PC-9 (cell line): Measurements from ENCODE around the gene SETD4. TPM values are rescaled to one million over a fixed set of nuclear protein-coding genes. Genes with fewer than 3 reads are reported as not detected.
A peak's percentile ranks its signal among the peaks of the same experiment; 100 is the strongest.

Experiments used
- BruUV-seq: library from RNA; stranded (reverse); fragments of 400-500 nt; replicated peaks from 2 replicates; lab custom pipeline; 2021; lab: Mats Ljungman, UMichigan
- CTCF ChIA-PET: fragments of 300-600 bp; sonication (Branson Sonifier 250); formaldehyde crosslinking; loops from one replicate; lab custom pipeline; 2022; ENCODE audit warnings: antibody characterized with exemption; lab: Charles Lee
- POLR2A ChIA-PET: fragments of 300-600 bp; sonication (Branson Sonifier 250); formaldehyde crosslinking; loops from one replicate; lab custom pipeline; 2022; ENCODE audit warnings: antibody characterized with exemption; ENCODE audit not compliant: unreplicated experiment; lab: Charles Lee
- DNase-seq, 2 experiments: peaks; one replicate each; pipeline versions ENCODE4 v3.0.0 to v3.0.0-alpha.2; 2015 to 2022; ENCODE audit warnings: mixed read lengths in 1 of 2
- H2AFZ ChIP-seq: fragments of 200-600 bp; sonication (generic); 2 replicates; pipeline ENCODE4 v1.8.1; 2017; ENCODE audit warnings: antibody characterized with exemption
- H3F3A ChIP-seq: fragments of 200-600 bp; sonication (generic); 2 replicates; pipeline ENCODE4 v1.8.1; 2017; ENCODE audit warnings: antibody characterized with exemption, mild to moderate bottlenecking, low read depth; ENCODE audit not compliant: insufficient read depth
- H3K27ac ChIP-seq: fragments of 200-600 bp; sonication (generic); 2 replicates; pipeline ENCODE4 v1.6.1; 2016; ENCODE audit warnings: mixed run types
- H3K27me3 ChIP-seq: fragments of 200-600 bp; sonication (generic); 2 replicates; pipeline ENCODE4 v1.6.1; 2016; ENCODE audit warnings: low read depth, mixed run types; ENCODE audit not compliant: insufficient read depth
- H3K36me3 ChIP-seq: fragments of 200-600 bp; sonication (generic); 2 replicates; pipeline ENCODE4 v1.6.1; 2016; ENCODE audit warnings: low read depth, mixed run types
- H3K4me1 ChIP-seq: fragments of 200-600 bp; sonication (generic); replicated peaks from 2 replicates; pipeline ENCODE4 v1.6.1; 2016; ENCODE audit warnings: mixed run types; ENCODE audit not compliant: insufficient read depth
- H3K4me2 ChIP-seq: fragments of 200-600 bp; sonication (generic); 2 replicates; pipeline ENCODE4 v1.6.1; 2017; ENCODE audit warnings: mixed run types
- H3K4me3 ChIP-seq: fragments of 200-600 bp; sonication (generic); 2 replicates; pipeline ENCODE4 v1.6.1; 2016; ENCODE audit warnings: mixed run types
- H3K79me2 ChIP-seq: fragments of 200-600 bp; sonication (generic); 2 replicates; pipeline ENCODE4 v1.6.1; 2017; ENCODE audit warnings: low read depth, mixed run types
- H3K9me2 ChIP-seq: fragments of 200-600 bp; sonication (generic); 2 replicates; pipeline ENCODE4 v1.8.1; 2017; ENCODE audit warnings: mild to moderate bottlenecking; ENCODE audit not compliant: insufficient read depth
- H3K9me3 ChIP-seq: fragments of 200-600 bp; sonication (generic); 2 replicates; pipeline ENCODE4 v1.8.1; 2016; ENCODE audit warnings: low read depth; ENCODE audit not compliant: insufficient read depth
- H4K20me1 ChIP-seq: fragments of 200-600 bp; sonication (generic); 2 replicates; pipeline ENCODE4 v1.8.1; 2017; ENCODE audit not compliant: insufficient read depth
- EZH2 ChIP-seq: fragments of 200-600 bp; sonication (generic); IDR thresholded peaks from 2 replicates; pipeline ENCODE4 v1.8.0; 2017; ENCODE audit warnings: antibody characterized with exemption, low read depth
- intact Hi-C: fragments of 100-400 bp; cut with micrococcal nuclease; formaldehyde crosslinking; loops from one replicate; pipeline ENCODE4 v1.10.0; 2022; ENCODE audit not compliant: unreplicated experiment
- total RNA-seq: library from RNA; stranded (reverse); gene quantifications from 2 replicates; pipeline ENCODE4 v1.2.3, GENCODE V29; 2021
- TF ChIP-seq, protein P1 (sequence below): fragments of 200-600 bp; sonication (generic); conservative IDR thresholded peaks from 2 replicates; pipeline ENCODE4 v1.6.1; 2017; ENCODE audit warnings: mixed run types, antibody characterized with exemption, mild to moderate bottlenecking, moderate library complexity

The SETD4 gene
- total RNA-seq, 1 experiment from 2014 or later: 27.3 TPM

DNA sequence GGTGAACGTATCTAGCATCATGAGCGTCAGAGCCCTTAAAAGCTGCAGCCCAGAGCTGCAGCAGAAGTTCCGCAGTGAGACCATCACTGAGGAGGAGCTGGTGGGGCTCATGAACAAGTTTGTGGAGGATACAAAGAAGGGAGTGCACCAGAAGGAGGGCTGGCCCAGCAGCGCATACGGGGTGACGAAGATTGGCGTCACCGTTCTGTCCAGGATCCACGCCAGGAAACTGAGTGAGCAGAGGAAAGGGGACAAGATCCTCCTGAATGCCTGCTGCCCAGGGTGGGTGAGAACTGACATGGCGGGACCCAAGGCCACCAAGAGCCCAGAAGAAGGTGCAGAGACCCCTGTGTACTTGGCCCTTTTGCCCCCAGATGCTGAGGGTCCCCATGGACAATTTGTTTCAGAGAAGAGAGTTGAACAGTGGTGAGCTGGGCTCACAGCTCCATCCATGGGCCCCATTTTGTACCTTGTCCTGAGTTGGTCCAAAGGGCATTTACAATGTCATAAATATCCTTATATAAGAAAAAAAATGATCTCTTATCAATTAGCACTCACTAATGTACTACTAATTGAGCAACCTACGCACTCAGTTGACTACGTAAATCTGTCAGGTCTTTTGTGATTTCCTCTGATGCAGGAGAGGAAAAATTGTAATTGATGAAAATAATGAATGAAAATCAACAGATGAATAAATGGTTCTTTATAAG lies 12.3 kb upstream of the SETD4 start:
- Histone ChIP-seq H3K4me3 (no peak overlapping the region), H2AFZ (no peak overlapping the region), H3K4me2 (no peak overlapping the region), H4K20me1 (no peaks in the 10 kb centered on the region), H3K79me2 (peaks cover 13% of the 10 kb centered on the region), H3K36me3 (peaks cover 9% of the 10 kb centered on the region; the same call in 1 of the 2 replicates), H3K9me2 (no peaks in the 10 kb centered on the region), H3K9me3 (peaks cover 6% of the 10 kb centered on the region), H3K4me1 (peaks cover 21% of the 10 kb centered on the region), H3K27ac (no peak overlapping the region), H3K27me3 (no peaks in the 10 kb centered on the region), H3F3A (peaks cover 6% of the 10 kb centered on the region; the same call in 1 of the 2 replicates)
- ChIA-PET POLR2A (interaction anchor here (0.5 to 0.7 kb wide), 3 partner anchors 16 to 1452 kb away, joined by 3 to 7 read pairs (median 4); no protein-coding TSS in a partner anchor), CTCF (no interaction called here)
- no TSS peak for BruUV-seq
- TF ChIP-seq EZH2: no peak
- TF ChIP-seq, protein P1, sequence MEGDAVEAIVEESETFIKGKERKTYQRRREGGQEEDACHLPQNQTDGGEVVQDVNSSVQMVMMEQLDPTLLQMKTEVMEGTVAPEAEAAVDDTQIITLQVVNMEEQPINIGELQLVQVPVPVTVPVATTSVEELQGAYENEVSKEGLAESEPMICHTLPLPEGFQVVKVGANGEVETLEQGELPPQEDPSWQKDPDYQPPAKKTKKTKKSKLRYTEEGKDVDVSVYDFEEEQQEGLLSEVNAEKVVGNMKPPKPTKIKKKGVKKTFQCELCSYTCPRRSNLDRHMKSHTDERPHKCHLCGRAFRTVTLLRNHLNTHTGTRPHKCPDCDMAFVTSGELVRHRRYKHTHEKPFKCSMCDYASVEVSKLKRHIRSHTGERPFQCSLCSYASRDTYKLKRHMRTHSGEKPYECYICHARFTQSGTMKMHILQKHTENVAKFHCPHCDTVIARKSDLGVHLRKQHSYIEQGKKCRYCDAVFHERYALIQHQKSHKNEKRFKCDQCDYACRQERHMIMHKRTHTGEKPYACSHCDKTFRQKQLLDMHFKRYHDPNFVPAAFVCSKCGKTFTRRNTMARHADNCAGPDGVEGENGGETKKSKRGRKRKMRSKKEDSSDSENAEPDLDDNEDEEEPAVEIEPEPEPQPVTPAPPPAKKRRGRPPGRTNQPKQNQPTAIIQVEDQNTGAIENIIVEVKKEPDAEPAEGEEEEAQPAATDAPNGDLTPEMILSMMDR: no peak
- no peak for DNase-seq
- intact Hi-C loops: no loop called here

DNA sequence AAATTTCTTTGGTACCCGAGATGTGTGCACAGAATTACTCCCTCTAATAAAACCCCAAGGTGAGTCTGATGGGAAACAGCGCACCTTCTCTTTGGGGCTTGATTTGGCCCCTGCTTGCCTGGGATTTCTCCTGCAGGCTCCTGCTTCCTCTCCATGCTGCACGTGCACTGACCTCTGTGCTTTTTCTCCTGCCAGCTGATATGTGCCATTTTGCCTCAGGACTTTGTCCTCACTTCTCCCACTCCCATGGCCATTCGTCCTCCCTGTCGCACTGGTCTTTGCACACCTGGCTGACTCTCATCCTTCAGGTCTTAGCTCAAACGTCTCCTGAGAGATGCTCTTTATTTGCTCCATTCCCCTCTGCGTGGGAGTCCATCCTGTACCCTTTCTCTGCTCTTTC lies 10.7 kb upstream of the SETD4 start:
- Histone ChIP-seq H4K20me1 (no peaks in the 10 kb centered on the region), H3K9me2 (no peaks in the 10 kb centered on the region), H2AFZ (no peak overlapping the region), H3K27me3 (no peaks in the 10 kb centered on the region), H3K9me3 (peaks cover 6% of the 10 kb centered on the region), H3K4me2 (peak overlapping the region; percentile 83), H3F3A (peaks cover under 1% of the 10 kb centered on the region; the same call in 1 of the 2 replicates), H3K4me3 (peak overlapping the region; percentile 78; the same call in 1 of the 2 replicates), H3K27ac (no peak overlapping the region), H3K79me2 (peaks cover 13% of the 10 kb centered on the region), H3K4me1 (peaks cover 21% of the 10 kb centered on the region), H3K36me3 (peaks cover 9% of the 10 kb centered on the region; the same call in 1 of the 2 replicates)
- CTCF ChIA-PET: no interaction called here
- POLR2A ChIA-PET: interaction anchor here (0.5 kb wide), 1 partner anchor 1193 kb away, joined by 3 read pairs; no protein-coding TSS in a partner anchor
- no peak for DNase-seq
- no TSS peak for BruUV-seq
- no peak for TF ChIP-seq EZH2
- TF ChIP-seq, protein P1: no peak
- intact Hi-C loops: no loop called here

DNA sequence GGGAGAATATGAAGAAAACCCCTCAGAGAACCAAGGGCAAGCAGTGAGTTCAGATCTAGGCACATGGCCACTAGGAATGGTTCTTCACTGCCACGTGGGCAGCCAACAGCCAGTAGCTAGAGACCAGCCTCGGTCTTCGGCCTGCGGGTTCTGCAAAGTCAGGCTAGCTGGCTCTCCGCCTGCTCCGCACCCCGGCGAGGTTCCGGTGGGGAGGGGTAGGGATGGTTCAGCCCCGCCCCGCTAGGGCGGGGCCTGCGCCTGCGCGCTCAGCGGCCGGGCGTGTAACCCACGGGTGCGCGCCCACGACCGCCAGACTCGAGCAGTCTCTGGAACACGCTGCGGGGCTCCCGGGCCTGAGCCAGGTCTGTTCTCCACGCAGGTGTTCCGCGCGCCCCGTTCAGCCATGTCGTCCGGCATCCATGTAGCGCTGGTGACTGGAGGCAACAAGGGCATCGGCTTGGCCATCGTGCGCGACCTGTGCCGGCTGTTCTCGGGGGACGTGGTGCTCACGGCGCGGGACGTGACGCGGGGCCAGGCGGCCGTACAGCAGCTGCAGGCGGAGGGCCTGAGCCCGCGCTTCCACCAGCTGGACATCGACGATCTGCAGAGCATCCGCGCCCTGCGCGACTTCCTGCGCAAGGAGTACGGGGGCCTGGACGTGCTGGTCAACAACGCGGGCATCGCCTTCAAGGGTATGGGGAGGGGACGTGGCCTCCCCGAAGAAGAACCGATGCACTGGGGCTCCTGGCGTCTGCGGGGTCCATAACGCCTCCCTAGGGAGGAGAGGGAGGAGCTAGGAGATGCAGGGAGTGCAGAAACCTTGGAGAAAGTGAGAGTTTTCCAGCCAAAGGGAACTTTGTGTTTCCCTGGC lies 9.6 kb upstream of the SETD4 start, which contains the start of gene CBR1:
TSS of gene CBR1 (plus strand) at position 312 of the 871 bp plus-strand sequence. CDS start at position 404, 92 bp downstream.
- Histone ChIP-seq H3K27ac (peak within 1 kb of the TSS; percentile 79), H4K20me1 (no peaks in the 10 kb centered on the region), H3K79me2 (peaks cover 13% of the 10 kb centered on the region), H3K9me3 (peaks cover 6% of the 10 kb centered on the region), H3K4me1 (peaks cover 21% of the 10 kb centered on the region), H2AFZ (peak within 1 kb of the TSS; percentile 99), H3K4me3 (peak within 1 kb of the TSS; percentile 78), H3F3A (no peaks in the 10 kb centered on the region; the same call in 1 of the 2 replicates), H3K36me3 (peaks cover 9% of the 10 kb centered on the region; the same call in 1 of the 2 replicates), H3K27me3 (no peaks in the 10 kb centered on the region), H3K4me2 (peak within 1 kb of the TSS; percentile 83), H3K9me2 (no peaks in the 10 kb centered on the region)
- DNase-seq: peak; percentile 76 to 86
- intact Hi-C loops: no loop called here
- BruUV-seq: TSS peak; percentile 71
- no peak for TF ChIP-seq EZH2
- TF ChIP-seq, protein P1: no peak
- ChIA-PET CTCF (interaction anchor here (0.5 to 1.1 kb wide), 3 partner anchors 42 to 358 kb away, joined by 4 to 11 read pairs (median 4); no protein-coding TSS in a partner anchor), POLR2A (interaction anchor here (0.5 to 0.9 kb wide), 7 partner anchors 10 to 1192 kb away, joined by 3 to 10 read pairs (median 6); partner anchors contain the start of gene SETD4)
